CD14-positive monocyte (primary cell): Measurements from ENCODE around the gene CHST12. TPM values are rescaled to one million over a fixed set of nuclear protein-coding genes. Genes with fewer than 3 reads are reported as not detected.

Experiments used
- DNase-seq, 3 donors: peaks; one replicate each; pipeline ENCODE4 v3.0.0-alpha.2; 2011 to 2022
- H2AFZ ChIP-seq: 2 replicates; pipeline ENCODE4 v1.6.0; 2012; ENCODE audit warnings: mild to moderate bottlenecking, low read depth, low read length, inconsistent platforms; ENCODE audit not compliant: insufficient read depth, poor library complexity, severe bottlenecking
- H3K27ac ChIP-seq, 2 donors: 1 replicate in 1 of 2; 2 replicates in 1 of 2; pipeline ENCODE4 v1.5.1; 2012 to 2013; ENCODE audit warnings: low read length in 2 of 2, control low read depth in 1 of 2, inconsistent platforms in 1 of 2, low read depth in 1 of 2, mild to moderate bottlenecking in 1 of 2
- H3K27me3 ChIP-seq, 2 donors: one replicate each; pipeline versions ENCODE4 v1.6.0 to v1.6.1; 2011 to 2013; ENCODE audit warnings: low read length in 2 of 2; ENCODE audit not compliant: control insufficient read depth in 2 of 2, insufficient read depth in 2 of 2
- H3K36me3 ChIP-seq, 2 donors: replicated peaks in 1 of 2; 1 replicate in 1 of 2; 2 replicates in 1 of 2; pipeline versions ENCODE4 v1.5.1 to v1.6.1; 2012 to 2013; ENCODE audit warnings: low read length in 2 of 2, control low read depth in 1 of 2, inconsistent platforms in 1 of 2, mild to moderate bottlenecking in 1 of 2; ENCODE audit not compliant: insufficient read depth in 2 of 2, control insufficient read depth in 1 of 2
- H3K4me1 ChIP-seq, 2 donors: 1 replicate in 1 of 2; 2 replicates in 1 of 2; pipeline versions ENCODE4 v1.5.1 to v1.6.1; 2012 to 2013; ENCODE audit warnings: low read length in 2 of 2, control low read depth in 1 of 2, inconsistent platforms in 1 of 2, mild to moderate bottlenecking in 1 of 2, moderate library complexity in 1 of 2; ENCODE audit not compliant: insufficient read depth in 2 of 2, control insufficient read depth in 1 of 2
- H3K4me2 ChIP-seq: replicated peaks from 2 replicates; pipeline ENCODE3; 2012; ENCODE audit warnings: low read length, moderate library complexity, mild to moderate bottlenecking; ENCODE audit not compliant: poor library complexity, severe bottlenecking; ENCODE audit errors: extremely low read depth
- H3K4me3 ChIP-seq, 3 experiments: fragments of 200-600 bp in 1 of 3; sonication (generic) in 1 of 3; replicated peaks in 1 of 3; 1 replicate in 2 of 3; 2 replicates in 1 of 3; pipeline ENCODE4 v1.5.1; 2011 to 2013; ENCODE audit warnings: low read length in 3 of 3, mild to moderate bottlenecking in 3 of 3, control low read depth in 2 of 3, low read depth in 2 of 3, inconsistent platforms in 1 of 3, moderate library complexity in 1 of 3
- H3K79me2 ChIP-seq: 2 replicates; pipeline ENCODE4 v1.6.0; 2012; ENCODE audit warnings: mild to moderate bottlenecking, control low read depth, inconsistent platforms, low read length, moderate library complexity; ENCODE audit not compliant: insufficient read depth
- H3K9ac ChIP-seq: 2 replicates; pipeline ENCODE4 v1.6.0; 2017; ENCODE audit warnings: low read length, mild to moderate bottlenecking; ENCODE audit not compliant: insufficient read depth, poor library complexity, severe bottlenecking
- H3K9me3 ChIP-seq, 2 donors: replicated peaks in 1 of 2; 1 replicate in 1 of 2; 2 replicates in 1 of 2; pipeline versions ENCODE4 v1.5.1 to v1.6.1; 2012 to 2013; ENCODE audit warnings: low read length in 2 of 2, control low read depth in 1 of 2; ENCODE audit not compliant: control insufficient read depth in 1 of 2, insufficient read depth in 1 of 2
- H4K20me1 ChIP-seq: 2 replicates; pipeline ENCODE4 v1.6.0; 2012; ENCODE audit warnings: mild to moderate bottlenecking, low read length, control low read depth, moderate library complexity; ENCODE audit not compliant: insufficient read depth
- H3K27ac Mint-ChIP-seq, 7 donors: one replicate each; pipeline ENCODE4 v1.8.0; 2020; ENCODE audit warnings: mild to moderate bottlenecking in 7 of 7, mixed read lengths in 7 of 7, moderate library complexity in 6 of 7, inconsistent platforms in 2 of 7
- H3K27me3 Mint-ChIP-seq, 3 donors: one replicate each; pipeline ENCODE4 v1.8.0; 2021 to 2022; ENCODE audit warnings: low read depth in 3 of 3, mild to moderate bottlenecking in 3 of 3, mixed read lengths in 3 of 3, moderate library complexity in 3 of 3, inconsistent platforms in 1 of 3
- H3K36me3 Mint-ChIP-seq, 2 donors: one replicate each; pipeline ENCODE4 v1.8.0; 2020; ENCODE audit warnings: mixed read lengths in 2 of 2, inconsistent platforms in 1 of 2, mild to moderate bottlenecking in 1 of 2
- H3K4me1 Mint-ChIP-seq: one replicate; pipeline ENCODE4 v1.8.0; 2020; ENCODE audit warnings: mild to moderate bottlenecking, mixed read lengths
- H3K4me3 Mint-ChIP-seq, 2 donors: one replicate each; pipeline ENCODE4 v1.8.0; 2020; ENCODE audit warnings: mild to moderate bottlenecking in 2 of 2, mixed read lengths in 2 of 2, moderate library complexity in 1 of 2
- H3K9me3 Mint-ChIP-seq, 7 donors: one replicate each; pipeline ENCODE4 v1.8.0; 2020 to 2022; ENCODE audit warnings: mixed read lengths in 7 of 7, mild to moderate bottlenecking in 6 of 7, moderate library complexity in 6 of 7, inconsistent platforms in 2 of 7
- WGBS: methylation state at CpG from one replicate; pipeline ENCODE4 v1.1.5; 2013; ENCODE audit warnings: missing lambda C conversion rate; ENCODE audit not compliant: insufficient coverage; 5-methylcytosine and 5-hydroxymethylcytosine counted together
- intact Hi-C, 2 donors: fragments of 100-400 bp; cut with micrococcal nuclease; formaldehyde crosslinking; loops; one replicate each; pipeline versions ENCODE4 v1.15.0 to v1.15.1; 2023
- polyA plus RNA-seq, 3 donors: library from polyadenylated mRNA; depleted of rRNA in 1 of 3; unstranded in 2 of 3; stranded (reverse) in 1 of 3; fragments of 300-500 nt in 2 of 3; fragments of >200 nt in 1 of 3; fragmentation: Illumina TruSeq in 2 of 3; gene quantifications; 1 replicate in 2 of 3; 2 replicates in 1 of 3; pipeline ENCODE4 v1.2.3, GENCODE V29; 2012 to 2021
- TF ChIP-seq, protein P1 (sequence below): fragments of 200-600 bp; IDR thresholded peaks from one replicate; pipeline ENCODE4 v1.8.0; 2022; ENCODE audit warnings: antibody characterized with exemption, mild to moderate bottlenecking

Gene CHST12
- polyA plus RNA-seq, 3 donors = 5.8 to 10.6 (median 7.5) TPM

DNA sequence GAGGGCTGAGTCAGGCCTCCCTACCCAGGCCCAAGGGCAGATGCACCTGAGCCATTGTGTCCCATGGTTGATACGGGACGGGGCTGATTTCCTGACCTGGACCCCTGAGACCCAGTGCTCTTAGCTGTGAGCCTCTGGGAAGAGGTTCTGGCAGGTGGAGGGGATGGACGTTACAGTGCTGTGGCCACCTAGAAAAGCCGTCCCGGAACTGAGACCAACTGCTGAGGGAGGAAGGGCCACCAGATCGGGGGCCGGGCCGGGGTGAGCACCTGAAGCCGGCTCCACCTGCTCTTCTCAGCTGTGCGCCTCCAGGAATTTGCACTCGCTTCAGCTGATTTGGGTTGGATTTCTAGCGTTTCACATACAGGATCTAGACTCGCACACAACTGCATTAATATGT lies 35.4 kb downstream of the CHST12 start:
- Histone ChIP-seq H3K36me3 (peaks cover 10 to 36% of the 10 kb centered on the region in 2 donors), H3K9ac (no peak overlapping the region), H3K4me1 (peaks cover 0 to 8% of the 10 kb centered on the region in 2 donors), H4K20me1 (no peaks in the 10 kb centered on the region), H3K79me2 (peaks cover 5% of the 10 kb centered on the region), H3K4me3 (no peak overlapping the region), H3K27ac (no peak overlapping the region), H3K9me3 (no peaks in the 10 kb centered on the region), H2AFZ (no peak overlapping the region), H3K4me2 (no peak overlapping the region), H3K27me3 (no peaks in the 10 kb centered on the region)
- intact Hi-C loops = no loop called here
- Mint-ChIP-seq H3K27ac (no peak overlapping the region), H3K4me1 (peaks cover 19% of the 10 kb centered on the region), H3K9me3 (no peaks in the 10 kb centered on the region), H3K27me3 (peaks cover 0 to 3% (median 2%) of the 10 kb centered on the region in 3 donors), H3K4me3 (no peak overlapping the region), H3K36me3 (peaks cover 48 to 59% of the 10 kb centered on the region in 2 donors)
- 96% methylated on average over 9 of the region's 13 CpGs for WGBS
- TF ChIP-seq, protein P1, sequence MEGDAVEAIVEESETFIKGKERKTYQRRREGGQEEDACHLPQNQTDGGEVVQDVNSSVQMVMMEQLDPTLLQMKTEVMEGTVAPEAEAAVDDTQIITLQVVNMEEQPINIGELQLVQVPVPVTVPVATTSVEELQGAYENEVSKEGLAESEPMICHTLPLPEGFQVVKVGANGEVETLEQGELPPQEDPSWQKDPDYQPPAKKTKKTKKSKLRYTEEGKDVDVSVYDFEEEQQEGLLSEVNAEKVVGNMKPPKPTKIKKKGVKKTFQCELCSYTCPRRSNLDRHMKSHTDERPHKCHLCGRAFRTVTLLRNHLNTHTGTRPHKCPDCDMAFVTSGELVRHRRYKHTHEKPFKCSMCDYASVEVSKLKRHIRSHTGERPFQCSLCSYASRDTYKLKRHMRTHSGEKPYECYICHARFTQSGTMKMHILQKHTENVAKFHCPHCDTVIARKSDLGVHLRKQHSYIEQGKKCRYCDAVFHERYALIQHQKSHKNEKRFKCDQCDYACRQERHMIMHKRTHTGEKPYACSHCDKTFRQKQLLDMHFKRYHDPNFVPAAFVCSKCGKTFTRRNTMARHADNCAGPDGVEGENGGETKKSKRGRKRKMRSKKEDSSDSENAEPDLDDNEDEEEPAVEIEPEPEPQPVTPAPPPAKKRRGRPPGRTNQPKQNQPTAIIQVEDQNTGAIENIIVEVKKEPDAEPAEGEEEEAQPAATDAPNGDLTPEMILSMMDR = no peak
- no peak for DNase-seq

DNA sequence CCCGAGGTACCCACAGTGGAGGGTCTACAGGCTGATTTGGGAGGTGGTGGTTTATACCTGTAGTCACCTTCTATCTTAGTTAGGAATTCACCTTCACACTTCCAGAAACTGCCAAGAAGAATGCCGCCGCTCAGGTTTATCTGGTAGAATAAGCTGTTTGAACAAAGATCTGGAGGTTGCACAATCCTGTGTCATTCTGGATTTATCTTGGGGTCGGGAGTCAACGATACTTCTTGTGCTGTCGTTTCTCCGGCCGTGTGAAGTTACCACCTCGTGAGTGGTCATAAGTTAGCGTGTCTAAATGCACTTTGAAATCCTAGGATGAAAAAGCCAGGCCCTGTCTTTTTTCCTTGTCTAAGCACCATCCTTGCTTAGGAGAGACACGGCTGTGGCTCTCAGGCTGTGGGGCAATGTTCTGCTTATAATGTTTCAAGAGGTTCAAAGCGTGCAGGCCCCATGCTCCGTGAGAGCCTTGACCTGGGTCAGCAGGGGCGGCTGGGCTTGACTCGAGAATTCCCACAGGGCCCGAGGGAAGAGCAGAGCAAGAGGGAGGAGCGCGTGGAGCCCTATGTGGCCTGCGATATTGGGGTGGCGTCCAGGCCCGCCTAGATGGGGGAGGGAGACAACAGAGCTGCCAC lies 37.3 kb downstream of the CHST12 start:
- Mint-ChIP-seq H3K27ac (peak overlapping the region in 2 of 7 donors; percentile 18 to 42), H3K9me3 (no peaks in the 10 kb centered on the region), H3K4me1 (peaks cover 19% of the 10 kb centered on the region), H3K36me3 (peaks cover 39 to 46% of the 10 kb centered on the region in 2 donors), H3K4me3 (no peak overlapping the region), H3K27me3 (peaks cover 0 to 2% (median under 1%) of the 10 kb centered on the region in 3 donors)
- no peak overlapping the region for H3K9ac ChIP-seq
- H4K20me1 ChIP-seq = no peaks in the 10 kb centered on the region
- H3K36me3 ChIP-seq = peaks cover 5 to 26% of the 10 kb centered on the region in 2 donors
- H3K4me1 ChIP-seq = peaks cover 0 to 8% of the 10 kb centered on the region in 2 donors
- intact Hi-C loops = no loop called here
- no peak overlapping the region for H3K27ac ChIP-seq
- no peaks in the 10 kb centered on the region for H3K79me2 ChIP-seq
- H3K4me3 ChIP-seq = no peak overlapping the region
- no peak for DNase-seq
- H2AFZ ChIP-seq = no peak overlapping the region
- H3K4me2 ChIP-seq = no peak overlapping the region
- H3K27me3 ChIP-seq = no peaks in the 10 kb centered on the region
- no peaks in the 10 kb centered on the region for H3K9me3 ChIP-seq
- WGBS = 75% methylated on average over 19 of the region's 21 CpGs
- TF ChIP-seq, protein P1 = no peak
